Stimulated activated CD4-positive, alpha-beta T cell treated with anti-CD3 and anti-CD28 coated beads, TNF-alpha, amount 100 ng/mL, for 48 hours (primary cell): ENCODE data around the gene DBH.
"Not testable (repeated sequence)": the region's sequence is repeated elsewhere in the genome, so short reads cannot be mapped to it uniquely, and the experiment has no call there.

Source experiments
- DNase-seq, 3 donors: peaks; one replicate each; pipeline ENCODE4 v3.0.0-alpha.2; 2020; ENCODE audit warnings: low read depth in 3 of 3

DBH gene

GRCh38 chr9:133622555-133622954 is 13.6 kb upstream of the DBH start:
- DNase-seq = no peak

GRCh38 chr9:133626008-133626407 is 10.2 kb upstream of the DBH start:
- not testable (repeated sequence) for DNase-seq

GRCh38 chr9:133627341-133627740 is 8.8 kb upstream of the DBH start:
- no peak for DNase-seq

GRCh38 chr9:133628766-133629165 is 7.4 kb upstream of the DBH start:
- no peak for DNase-seq

GRCh38 chr9:133629221-133630110 is 6.7 kb upstream of the DBH start:
- DNase-seq = no peak

- DNase-seq = no peak
These were observed 5.1 kb upstream of the DBH start for GRCh38 chr9:133631111-133631510.

- no peak for DNase-seq
These were observed 3.1 kb upstream of the DBH start for GRCh38 chr9:133632806-133633680.

- DNase-seq = no peak
These were observed 2.5 kb upstream of the DBH start for GRCh38 chr9:133633681-133634080.

GRCh38 chr9:133634081-133634691 is 2.0 kb upstream of the DBH start:
- no peak for DNase-seq

GRCh38 chr9:133635098-133635497 is 1.1 kb upstream of the DBH start:
- no peak for DNase-seq

- DNase-seq = no peak
These were observed 739 bp downstream of the DBH start for GRCh38 chr9:133636902-133637301.

GRCh38 chr9:133637451-133638055 is 1.4 kb downstream of the DBH start:
- no peak for DNase-seq

- no peak for DNase-seq
These were observed 1.9 kb downstream of the DBH start for GRCh38 chr9:133638076-133638475.

- no peak for DNase-seq
These were observed 2.5 kb downstream of the DBH start for GRCh38 chr9:133638711-133639110.

- DNase-seq = no peak
These were observed 3.5 kb downstream of the DBH start for GRCh38 chr9:133639613-133640012.

- no peak for DNase-seq
These were observed 4.0 kb downstream of the DBH start for GRCh38 chr9:133640160-133640559.

- DNase-seq = no peak
These were observed 4.6 kb downstream of the DBH start for GRCh38 chr9:133640580-133641395.

- DNase-seq = no peak
These were observed 5.2 kb downstream of the DBH start for GRCh38 chr9:133641396-133641655.

GRCh38 chr9:133641861-133642595 is 5.9 kb downstream of the DBH start:
- DNase-seq = no peak

- DNase-seq = no peak
These were observed 6.7 kb downstream of the DBH start for GRCh38 chr9:133642708-133643361.
